ENCODE results near the gene LRRC2.

LRRC2 gene

GRCh38 chr3:46558184-46559043, 7.7 kb downstream of the LRRC2 start:
- peak; percentile 89 for TF ChIP-seq CTCF (IDR thresholded peaks at IDR 0.05; ENCODE audit: extremely low read depth, insufficient read depth, missing control alignments)
- in situ Hi-C loops (cut with MboI; ENCODE audit: low pct_unique_long_range_greater_than_20kb, low sequenced_read_pairs, unreplicated experiment) = no loop called here

GRCh38 chr3:46557814-46558183, 8.3 kb downstream of the LRRC2 start:
- in situ Hi-C loops (cut with MboI; ENCODE audit: low pct_unique_long_range_greater_than_20kb, low sequenced_read_pairs, unreplicated experiment) = no loop called here

More at GRCh38 chr3:46558184-46559043, 7.7 kb downstream of the LRRC2 start:
- DNase-seq (ENCODE audit: low spot score) = peak; percentile 79

GRCh38 chr3:46553154-46553553, 12.9 kb downstream of the LRRC2 start:
- TF ChIP-seq CTCF (IDR thresholded peaks at IDR 0.05; ENCODE audit: extremely low read depth, insufficient read depth, missing control alignments) = no peak
- in situ Hi-C loops (cut with MboI; ENCODE audit: low pct_unique_long_range_greater_than_20kb, low sequenced_read_pairs, unreplicated experiment) = no loop called here

More at GRCh38 chr3:46557814-46558183, 8.3 kb downstream of the LRRC2 start:
- no peak for TF ChIP-seq CTCF (IDR thresholded peaks at IDR 0.05; ENCODE audit: extremely low read depth, insufficient read depth, missing control alignments)
- DNase-seq (ENCODE audit: low spot score) = no peak

GRCh38 chr3:46552538-46552937, 13.6 kb downstream of the LRRC2 start:
- TF ChIP-seq CTCF (IDR thresholded peaks at IDR 0.05; ENCODE audit: extremely low read depth, insufficient read depth, missing control alignments) = no peak
- DNase-seq (ENCODE audit: low spot score) = no peak
- in situ Hi-C loops (cut with MboI; ENCODE audit: low pct_unique_long_range_greater_than_20kb, low sequenced_read_pairs, unreplicated experiment) = no loop called here

More at GRCh38 chr3:46553154-46553553, 12.9 kb downstream of the LRRC2 start:
- no peak for DNase-seq (ENCODE audit: low spot score)

GRCh38 chr3:46551615-46552014, 14.5 kb downstream of the LRRC2 start:
- DNase-seq (ENCODE audit: low spot score) = no peak
- in situ Hi-C loops (cut with MboI; ENCODE audit: low pct_unique_long_range_greater_than_20kb, low sequenced_read_pairs, unreplicated experiment) = no loop called here
- TF ChIP-seq CTCF (IDR thresholded peaks at IDR 0.05; ENCODE audit: extremely low read depth, insufficient read depth, missing control alignments) = no peak

GRCh38 chr3:46549989-46550388, 16.1 kb downstream of the LRRC2 start:
- in situ Hi-C loops (cut with MboI; ENCODE audit: low pct_unique_long_range_greater_than_20kb, low sequenced_read_pairs, unreplicated experiment) = no loop called here
- no peak for TF ChIP-seq CTCF (IDR thresholded peaks at IDR 0.05; ENCODE audit: extremely low read depth, insufficient read depth, missing control alignments)
- DNase-seq (ENCODE audit: low spot score) = no peak
